ENCODE data around the gene CDC7.

DNA sequence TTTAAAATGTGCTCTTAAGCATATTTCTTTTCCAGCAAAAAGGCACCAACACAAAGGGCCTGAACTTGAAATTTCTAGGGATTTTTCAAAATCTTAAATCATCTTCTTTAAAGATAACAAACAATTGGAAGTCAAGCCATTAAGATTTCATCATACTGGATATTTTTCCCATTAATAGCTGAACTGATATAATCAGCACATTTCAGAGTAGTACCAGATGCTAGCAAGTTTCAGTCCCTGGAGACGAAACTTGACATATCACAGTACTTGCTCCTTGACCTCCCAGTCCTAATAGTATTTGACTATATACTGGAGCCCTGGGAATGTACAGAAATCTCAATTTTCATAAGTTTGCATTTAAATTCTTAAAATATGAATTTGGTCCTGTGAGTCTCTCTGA lies 10.2 kb upstream of the CDC7 start:
- no peak for TF ChIP-seq CTCF (optimal IDR thresholded peaks at IDR 0.05 in 1 of 3, IDR thresholded peaks at IDR 0.05 in 1 of 3, conservative IDR thresholded peaks at IDR 0.05 in 1 of 3; ENCODE audit: extremely low read depth in 1 of 3, insufficient read depth in 2 of 3, low read length in 3 of 3)
- TF ChIP-seq EZH2 (IDR thresholded peaks at IDR 0.05; ENCODE audit: low read length), result no peak
